ENCODE data around the gene HPSE2. TPM values are rescaled to one million over a fixed set of nuclear protein-coding genes. Genes with fewer than 3 reads are reported as not detected.

The HPSE2 gene
- total and polyA plus RNA-seq, 2 of the 8 experiments (the other 6 are each of a cell fraction or from before 2014, with no cell fraction given), result 0.41 to 0.58 TPM

DNA sequence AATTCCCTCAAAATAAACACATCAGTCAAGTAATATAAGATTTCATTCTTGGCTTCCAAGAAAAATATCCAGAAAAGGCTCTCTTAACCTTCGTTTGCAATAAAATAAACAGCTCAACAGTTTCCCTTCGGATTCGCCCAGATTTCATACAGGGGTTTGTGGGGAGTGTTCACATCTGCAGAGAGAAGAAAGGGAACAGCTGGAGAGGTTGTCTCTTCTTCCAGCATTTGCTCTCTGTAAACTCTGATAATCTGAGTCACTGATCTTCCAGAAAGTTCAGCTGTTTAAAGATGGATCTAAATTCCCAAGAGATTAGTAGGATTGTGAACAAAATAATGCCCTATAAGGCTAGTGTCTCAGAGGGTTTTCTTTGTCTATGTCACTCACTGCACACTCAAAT is 277.9 kb downstream of the HPSE2 start:
- H4K8ac ChIP-seq (ENCODE audit: extremely low read depth, insufficient read depth, low read length), result no peak overlapping the region
- no peaks in the 10 kb centered on the region for H4K20me1 ChIP-seq (replicated peaks in 1 of 2; ENCODE audit: control insufficient read depth in 1 of 2, insufficient read depth in 2 of 2, low read length in 2 of 2)
- H4K5ac ChIP-seq (ENCODE audit: insufficient read length, low read depth, low read length), result no peak overlapping the region
- H3K27me3 ChIP-seq (replicated peaks in 1 of 4; ENCODE audit: control insufficient read depth in 3 of 4, extremely low read depth in 1 of 4, insufficient read depth in 3 of 4, low read length in 3 of 4), result no peaks in the 10 kb centered on the region
- 79% methylated on average over 3 of the region's 3 CpGs; no CpG with 5 or more reads in 1 of the 2 experiments for WGBS, 2 experiments (ENCODE audit: extremely low coverage in 1 of 2, insufficient coverage in 1 of 2, insufficient read length in 1 of 2, insufficient replicate concordance in 2 of 2, low coverage in 1 of 2, low lambda C conversion rate in 2 of 2, missing lambda C conversion rate in 1 of 2)
- H3K14ac ChIP-seq (ENCODE audit: insufficient read length), result no peak overlapping the region
- H2BK20ac ChIP-seq (ENCODE audit: low read length), result no peak overlapping the region
- no peak overlapping the region for H3K9ac ChIP-seq (replicated peaks in 1 of 4; ENCODE audit: extremely low read depth in 1 of 4, low read depth in 3 of 4, low read length in 3 of 4)
- POLR2A ChIA-PET (ENCODE audit: partially characterized antibody), result no interaction called here
- DNase-seq (ENCODE audit: low read depth in 1 of 2, low spot score in 2 of 2) (no peak), FAIRE-seq (no peak)
- H3K4ac ChIP-seq (replicated peaks; ENCODE audit: insufficient read length, low read depth, low read length), result no peak overlapping the region
- H2BK12ac ChIP-seq (ENCODE audit: low read depth, low read length), result no peak overlapping the region
- H2AK5ac ChIP-seq (ENCODE audit: low read depth, low read length), result no peak overlapping the region
- no peaks in the 10 kb centered on the region for H3K9me3 ChIP-seq (ENCODE audit: insufficient read depth in 2 of 2, low read depth in 1 of 2, low read length in 1 of 2)
- no peak overlapping the region for H3K4me3 ChIP-seq (ENCODE audit: extremely low read depth in 1 of 4, insufficient read depth in 2 of 4, low read depth in 3 of 4, low read length in 4 of 4)
- no peaks in the 10 kb centered on the region for H3K79me2 ChIP-seq (ENCODE audit: control insufficient read depth in 1 of 2, insufficient read depth in 2 of 2, low read length in 2 of 2)
- CTCF ChIA-PET (ENCODE audit: partially characterized antibody), result interaction anchor here (0.6 to 1.0 kb wide), 2 partner anchors 11 to 145 kb away, joined by 3 read pairs; no protein-coding TSS in a partner anchor
- no peak overlapping the region for H3K56ac ChIP-seq (replicated peaks; ENCODE audit: insufficient read length, low read depth, low read length)
- H3K18ac ChIP-seq (ENCODE audit: extremely low read depth, low read length), result no peak overlapping the region
- no peaks in the 10 kb centered on the region for H3K79me1 ChIP-seq (ENCODE audit: low read depth, low read length)
- no peak overlapping the region for H3K4me2 ChIP-seq (ENCODE audit: insufficient read depth in 1 of 2, low read depth in 2 of 2, low read length in 2 of 2)
- H3K23me2 ChIP-seq (ENCODE audit: low read depth, low read length), result no peaks in the 10 kb centered on the region
- no peaks in the 10 kb centered on the region for H3K36me3 ChIP-seq (ENCODE audit: control insufficient read depth in 2 of 4, insufficient read depth in 4 of 4, low read length in 3 of 4)
- H3K4me1 ChIP-seq (replicated peaks in 1 of 4; ENCODE audit: control insufficient read depth in 3 of 4, insufficient read depth in 4 of 4, low read length in 3 of 4), result 0 out of 7 replicates have a peak, but pooled peaks cover 0 to 3% (median 0%) of the 10 kb centered on the region in 4 experiments
- no peak overlapping the region for H4K91ac ChIP-seq (replicated peaks; ENCODE audit: insufficient read length, low read length)
- no peak overlapping the region for H3K27ac ChIP-seq (ENCODE audit: low read depth, low read length)
- no peak overlapping the region for H2BK120ac ChIP-seq (replicated peaks; ENCODE audit: low read depth, low read length)
- no peak overlapping the region for H2AFZ ChIP-seq (ENCODE audit: low read length)
- no peak overlapping the region for H2BK15ac ChIP-seq (ENCODE audit: low read length)
- no peak overlapping the region for H2BK5ac ChIP-seq (ENCODE audit: low read depth, low read length)
- H3K23ac ChIP-seq (ENCODE audit: insufficient read length), result no peak overlapping the region
- TF ChIP-seq POLR2A (IDR thresholded peaks at IDR 0.05; ENCODE audit: control extremely low read depth in 1 of 2, low read depth in 2 of 2, low read length in 2 of 2), result no peak
- TF ChIP-seq GABPA (IDR thresholded peaks at IDR 0.05; ENCODE audit: borderline replicate concordance, insufficient read depth, low read length), result no peak
- no peak for TF ChIP-seq CREB1 (IDR thresholded peaks at IDR 0.05)
- no peak for TF ChIP-seq EP300 (IDR thresholded peaks at IDR 0.05; ENCODE audit: borderline replicate concordance in 1 of 2, low read depth in 2 of 2, low read length in 2 of 2)
- TF ChIP-seq SIRT6 (IDR thresholded peaks at IDR 0.05; ENCODE audit: low read length), result no peak
- no peak for TF ChIP-seq GTF2F1 (IDR thresholded peaks at IDR 0.05; ENCODE audit: borderline replicate concordance, low read depth, low read length)
- TF ChIP-seq SP4 (IDR thresholded peaks at IDR 0.05; ENCODE audit: low read length), result no peak
- no peak for TF ChIP-seq JUND (IDR thresholded peaks at IDR 0.05; ENCODE audit: low read length)
- no peak for TF ChIP-seq RNF2 (IDR thresholded peaks at IDR 0.05; ENCODE audit: borderline replicate concordance, low read depth, low read length, missing control alignments, poor library complexity, severe bottlenecking)
- TF ChIP-seq RFX5 (IDR thresholded peaks at IDR 0.05; ENCODE audit: borderline replicate concordance, low read depth, low read length), result no peak
- no peak for TF ChIP-seq CHD1 (IDR thresholded peaks at IDR 0.05; ENCODE audit: low read depth, low read length)
- TF ChIP-seq KDM1A (IDR thresholded peaks at IDR 0.05; ENCODE audit: borderline replicate concordance, low read length), result no peak
- no peak for TF ChIP-seq MAFK (IDR thresholded peaks at IDR 0.05; ENCODE audit: low read depth, low read length)
- TF ChIP-seq NANOG (IDR thresholded peaks at IDR 0.05; ENCODE audit: insufficient read depth, low read depth, low read length, poor library complexity, severe bottlenecking), result no peak
- TF ChIP-seq SIN3A (conservative IDR thresholded peaks at IDR 0.05 in 1 of 2, IDR thresholded peaks at IDR 0.05 in 1 of 2; ENCODE audit: low read depth in 1 of 2, low read length in 2 of 2), result no peak

Data from H1 (cell line).